Hepatocyte (in vitro differentiated cells): ENCODE measurements around the gene SAMD4A. TPM values are rescaled to one million over a fixed set of nuclear protein-coding genes. Genes with fewer than 3 reads are reported as not detected.

Experiments
- DNase-seq: peaks from one replicate; pipeline ENCODE4 v3.0.0-alpha.2; 2016; ENCODE audit warnings: low spot score
- H2AFZ ChIP-seq: fragments of 200-600 bp; sonication (generic); 2 replicates; pipeline ENCODE4 v1.6.0; 2016; ENCODE audit warnings: antibody characterized with exemption, mild to moderate bottlenecking
- H3K27ac ChIP-seq: fragments of 200-600 bp; sonication (generic); 2 replicates; pipeline ENCODE4 v1.5.1; 2016; ENCODE audit warnings: mild to moderate bottlenecking
- H3K27me3 ChIP-seq: fragments of 200-600 bp; sonication (generic); 2 replicates; pipeline ENCODE4 v1.6.1; 2016
- H3K36me3 ChIP-seq: fragments of 200-600 bp; sonication (generic); replicated peaks from 2 replicates; pipeline ENCODE4 v1.5.1; 2016; ENCODE audit warnings: low read depth; ENCODE audit not compliant: insufficient read depth
- H3K4me1 ChIP-seq: fragments of 200-600 bp; sonication (generic); 2 replicates; pipeline ENCODE4 v1.5.1; 2016; ENCODE audit warnings: mild to moderate bottlenecking, moderate library complexity; ENCODE audit not compliant: insufficient read depth
- H3K4me2 ChIP-seq: fragments of 200-600 bp; sonication (generic); 2 replicates; pipeline ENCODE4 v1.6.0; 2016
- H3K4me3 ChIP-seq: fragments of 200-600 bp; sonication (generic); 2 replicates; pipeline ENCODE4 v1.5.1; 2016; ENCODE audit warnings: mild to moderate bottlenecking
- H3K79me2 ChIP-seq: fragments of 200-600 bp; sonication (generic); 2 replicates; pipeline ENCODE4 v1.6.0; 2017; ENCODE audit warnings: mild to moderate bottlenecking
- H3K9me2 ChIP-seq: fragments of 200-600 bp; sonication (generic); replicated peaks from 2 replicates; pipeline ENCODE4 v1.6.0; 2017; ENCODE audit warnings: mild to moderate bottlenecking; ENCODE audit not compliant: insufficient read depth
- H3K9me3 ChIP-seq: fragments of 200-600 bp; sonication (generic); 2 replicates; pipeline ENCODE4 v1.5.1; 2016; ENCODE audit warnings: low read depth, mild to moderate bottlenecking
- H4K20me1 ChIP-seq: fragments of 200-600 bp; sonication (generic); 2 replicates; pipeline ENCODE4 v1.6.0; 2016; ENCODE audit warnings: mild to moderate bottlenecking; ENCODE audit not compliant: insufficient read depth, poor library complexity, severe bottlenecking
- EZH2 ChIP-seq: fragments of 200-600 bp; sonication (generic); IDR thresholded peaks from 2 replicates; pipeline ENCODE4 v1.6.1; 2016; ENCODE audit warnings: antibody characterized with exemption, mild to moderate bottlenecking, borderline replicate concordance
- EZH2phosphoT487 ChIP-seq: fragments of 200-600 bp; sonication (generic); IDR thresholded peaks from one replicate; pipeline ENCODE4 v1.6.1; 2018; ENCODE audit warnings: antibody characterized with exemption, mild to moderate bottlenecking, low read depth, moderate library complexity; ENCODE audit not compliant: unreplicated experiment, severe bottlenecking
- WGBS: methylation state at CpG from one replicate; pipeline ENCODE4 v1.1.6; 2016; ENCODE audit warnings: low lambda C conversion rate; ENCODE audit errors: missing lambda C conversion rate; 5-methylcytosine and 5-hydroxymethylcytosine counted together
- polyA plus RNA-seq: library from polyadenylated mRNA; unstranded; fragments of >200 nt; fragmentation: Nextera tagmentation; extraction: Ambion mirVana; gene quantifications from 2 replicates; pipeline ENCODE4 v1.2.1, GENCODE V29; 2016
- total RNA-seq: library from RNA; depleted of rRNA; stranded (reverse); fragments of >200 nt; gene quantifications from 2 replicates; pipeline ENCODE4 v1.2.3, GENCODE V29; 2014
- TF ChIP-seq, protein P1 (sequence below): fragments of 200-600 bp; sonication (generic); IDR thresholded peaks from 2 replicates; pipeline ENCODE4 v1.5.1; 2016; ENCODE audit warnings: antibody characterized with exemption, mild to moderate bottlenecking; ENCODE audit not compliant: poor library complexity

Gene SAMD4A
- total and polyA plus RNA-seq, 2 experiments from 2014 or later: 10.5 to 15.7 TPM

- Histone ChIP-seq H2AFZ (no peak overlapping the region), H3K4me3 (no peak overlapping the region), H4K20me1 (no peaks in the 10 kb centered on the region), H3K27ac (peak overlapping the region; percentile 73), H3K4me2 (peak overlapping the region; percentile 29), H3K9me3 (no peaks in the 10 kb centered on the region), H3K27me3 (no peaks in the 10 kb centered on the region), H3K9me2 (no peaks in the 10 kb centered on the region), H3K4me1 (peaks cover 23% of the 10 kb centered on the region), H3K79me2 (peaks cover 20% of the 10 kb centered on the region), H3K36me3 (no peaks in the 10 kb centered on the region)
- TF ChIP-seq EZH2: no peak
- no peak for TF ChIP-seq EZH2phosphoT487
- TF ChIP-seq, protein P1, sequence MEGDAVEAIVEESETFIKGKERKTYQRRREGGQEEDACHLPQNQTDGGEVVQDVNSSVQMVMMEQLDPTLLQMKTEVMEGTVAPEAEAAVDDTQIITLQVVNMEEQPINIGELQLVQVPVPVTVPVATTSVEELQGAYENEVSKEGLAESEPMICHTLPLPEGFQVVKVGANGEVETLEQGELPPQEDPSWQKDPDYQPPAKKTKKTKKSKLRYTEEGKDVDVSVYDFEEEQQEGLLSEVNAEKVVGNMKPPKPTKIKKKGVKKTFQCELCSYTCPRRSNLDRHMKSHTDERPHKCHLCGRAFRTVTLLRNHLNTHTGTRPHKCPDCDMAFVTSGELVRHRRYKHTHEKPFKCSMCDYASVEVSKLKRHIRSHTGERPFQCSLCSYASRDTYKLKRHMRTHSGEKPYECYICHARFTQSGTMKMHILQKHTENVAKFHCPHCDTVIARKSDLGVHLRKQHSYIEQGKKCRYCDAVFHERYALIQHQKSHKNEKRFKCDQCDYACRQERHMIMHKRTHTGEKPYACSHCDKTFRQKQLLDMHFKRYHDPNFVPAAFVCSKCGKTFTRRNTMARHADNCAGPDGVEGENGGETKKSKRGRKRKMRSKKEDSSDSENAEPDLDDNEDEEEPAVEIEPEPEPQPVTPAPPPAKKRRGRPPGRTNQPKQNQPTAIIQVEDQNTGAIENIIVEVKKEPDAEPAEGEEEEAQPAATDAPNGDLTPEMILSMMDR: no peak
- peak; percentile 68 for DNase-seq
- 53% methylated on average over 11 of the region's 11 CpGs for WGBS
Measured at GRCh38 chr14:54676812-54677708, 110.1 kb downstream of the SAMD4A start.

- DNase-seq: no peak
- Histone ChIP-seq H3K4me2 (no peak overlapping the region), H3K9me2 (no peaks in the 10 kb centered on the region), H2AFZ (no peak overlapping the region), H3K36me3 (no peaks in the 10 kb centered on the region), H3K4me3 (no peak overlapping the region), H3K79me2 (peaks cover 15% of the 10 kb centered on the region), H3K27me3 (no peaks in the 10 kb centered on the region), H4K20me1 (no peaks in the 10 kb centered on the region), H3K4me1 (peaks cover 14% of the 10 kb centered on the region), H3K9me3 (no peaks in the 10 kb centered on the region), H3K27ac (no peak overlapping the region)
- 82% methylated on average over 6 of the region's 6 CpGs for WGBS
- TF ChIP-seq EZH2phosphoT487: no peak
- TF ChIP-seq, protein P1: no peak
- no peak for TF ChIP-seq EZH2
Measured at GRCh38 chr14:54680651-54681050, 113.7 kb downstream of the SAMD4A start.

DNA sequence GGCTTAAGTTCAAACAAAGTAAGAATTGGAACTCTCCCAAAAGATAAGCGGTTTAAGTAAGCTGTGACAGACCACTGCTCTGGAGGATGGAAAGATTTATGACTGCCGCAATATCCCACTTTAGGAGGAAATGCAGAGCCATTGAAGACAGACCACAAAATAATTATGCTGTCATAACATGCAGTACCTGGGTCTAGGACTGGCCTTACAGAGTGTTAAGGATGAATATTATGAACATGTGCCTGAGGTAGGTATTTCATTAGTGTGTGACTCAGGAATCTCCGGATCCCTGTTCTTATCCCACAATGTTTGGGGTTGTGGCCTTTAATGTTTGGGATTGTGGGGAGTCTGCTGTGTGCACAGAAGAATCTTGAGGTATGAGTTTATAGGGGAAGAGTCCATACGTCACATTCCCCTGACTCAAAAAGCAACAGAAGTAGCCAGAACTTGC lies 114.9 kb downstream of the SAMD4A start:
- Histone ChIP-seq H3K9me2 (no peaks in the 10 kb centered on the region), H3K4me3 (no peak overlapping the region), H3K4me2 (no peak overlapping the region), H2AFZ (no peak overlapping the region), H3K4me1 (peaks cover 11% of the 10 kb centered on the region), H3K79me2 (peaks cover 16% of the 10 kb centered on the region), H3K36me3 (no peaks in the 10 kb centered on the region), H3K9me3 (no peaks in the 10 kb centered on the region), H3K27ac (peak overlapping the region; percentile 68), H4K20me1 (no peaks in the 10 kb centered on the region), H3K27me3 (no peaks in the 10 kb centered on the region)
- no peak for DNase-seq
- WGBS: 65% methylated on average over 4 of the region's 4 CpGs
- TF ChIP-seq, protein P1: no peak
- TF ChIP-seq EZH2 (no peak), EZH2phosphoT487 (no peak)
